WTC11 (cell line): ENCODE data around the gene GSDMA. TPM values are rescaled to one million over a fixed set of nuclear protein-coding genes. Genes with fewer than 3 reads are reported as not detected.

Experiments
- ATAC-seq: fragments of 200-7000 bp; cut with Tn5 transposase; 2 replicates; pipeline ENCODE4 v1.10.0; 2021; ENCODE audit warnings: mild to moderate bottlenecking, moderate library complexity
- CTCF ChIA-PET: fragments of 300-600 bp; sonication (Branson Sonifier 250); formaldehyde crosslinking; loops from one replicate; lab custom pipeline; 2021; ENCODE audit warnings: antibody characterized with exemption; lab: Charles Lee
- POLR2A ChIA-PET: fragments of 350-600 bp; sonication (Branson Sonifier 250); formaldehyde crosslinking; loops from one replicate; lab custom pipeline; 2021; ENCODE audit warnings: antibody characterized with exemption; lab: Charles Lee
- DNase-seq: peaks from one replicate; pipeline ENCODE4 v3.0.0; 2021; ENCODE audit warnings: low spot score
- H3K27ac Mint-ChIP-seq: 2 replicates; pipeline ENCODE4 v1.8.0; 2021; ENCODE audit warnings: mixed read lengths
- H3K27me3 Mint-ChIP-seq: 2 replicates; pipeline ENCODE4 v1.8.0; 2021; ENCODE audit warnings: low read depth, mild to moderate bottlenecking, moderate library complexity, mixed read lengths
- H3K36me3 Mint-ChIP-seq: 2 replicates; pipeline ENCODE4 v1.8.0; 2021; ENCODE audit warnings: mixed read lengths
- H3K4me1 Mint-ChIP-seq: 2 replicates; pipeline ENCODE4 v1.8.0; 2022; ENCODE audit warnings: mixed read lengths
- H3K4me3 Mint-ChIP-seq: 2 replicates; pipeline ENCODE4 v1.8.0; 2021; ENCODE audit warnings: mild to moderate bottlenecking, moderate library complexity, mixed read lengths
- H3K9me3 Mint-ChIP-seq: 2 replicates; pipeline ENCODE4 v1.8.0; 2021; ENCODE audit warnings: mixed read lengths
- CREM ChIP-seq: sonication (generic); formaldehyde crosslinking; IDR thresholded peaks from 2 replicates; pipeline ENCODE4 v1.8.1; 2022; ENCODE audit warnings: mild to moderate bottlenecking, missing genetic modification reagents, moderate library complexity
- CTCF ChIP-seq: fragments of 200-600 bp; IDR thresholded peaks from 2 replicates; pipeline ENCODE4 v1.8.0; 2022; ENCODE audit warnings: antibody characterized with exemption
- ELF4 ChIP-seq: sonication (generic); formaldehyde crosslinking; IDR thresholded peaks from 2 replicates; pipeline ENCODE4 v1.8.1; 2022; ENCODE audit warnings: low read depth, mild to moderate bottlenecking, moderate library complexity, missing genetic modification reagents
- EMX1 ChIP-seq: fragments of 250-450 bp; sonication (Bioruptor Pico); IDR thresholded peaks from 2 replicates; pipeline ENCODE4 v1.8.0; 2021; ENCODE audit warnings: mild to moderate bottlenecking
- ERG ChIP-seq: fragments of 250-450 bp; sonication (Bioruptor Pico); IDR thresholded peaks from 2 replicates; pipeline ENCODE4 v1.8.0; 2021; ENCODE audit warnings: mild to moderate bottlenecking
- ETV6 ChIP-seq: sonication (generic); formaldehyde crosslinking; IDR thresholded peaks from 2 replicates; pipeline ENCODE4 v1.8.1; 2022; ENCODE audit warnings: mild to moderate bottlenecking, missing genetic modification reagents
- GRHL2 ChIP-seq: fragments of 250-450 bp; sonication (Bioruptor Pico); IDR thresholded peaks from 2 replicates; pipeline ENCODE4 v1.8.0; 2022; ENCODE audit warnings: mild to moderate bottlenecking, moderate library complexity; ENCODE audit not compliant: insufficient replicate concordance, severe bottlenecking
- MYBL2 ChIP-seq: sonication (generic); formaldehyde crosslinking; IDR thresholded peaks from 2 replicates; pipeline ENCODE4 v1.8.1; 2023; ENCODE audit warnings: mild to moderate bottlenecking, moderate library complexity, missing genetic modification reagents
- NFE2L1 ChIP-seq: sonication (generic); formaldehyde crosslinking; IDR thresholded peaks from 2 replicates; pipeline ENCODE4 v1.8.1; 2023; ENCODE audit warnings: missing genetic modification reagents
- NFYB ChIP-seq: sonication (generic); formaldehyde crosslinking; conservative IDR thresholded peaks from 2 replicates; pipeline ENCODE4 v1.8.0; 2022; ENCODE audit warnings: low read depth, missing genetic modification reagents
- NR2C2 ChIP-seq: sonication (generic); formaldehyde crosslinking; IDR thresholded peaks from 2 replicates; pipeline ENCODE4 v1.8.0; 2022; ENCODE audit warnings: mild to moderate bottlenecking, missing genetic modification reagents
- PRRX2 ChIP-seq: fragments of 250-450 bp; sonication (Bioruptor Pico); IDR thresholded peaks from 2 replicates; pipeline ENCODE4 v1.8.0; 2021; ENCODE audit warnings: mild to moderate bottlenecking
- RORB ChIP-seq: fragments of 250-450 bp; sonication (Bioruptor Pico); IDR thresholded peaks from 2 replicates; pipeline ENCODE4 v1.9.0; 2021; ENCODE audit warnings: mild to moderate bottlenecking
- TCF7 ChIP-seq: sonication (generic); formaldehyde crosslinking; IDR thresholded peaks from 2 replicates; pipeline ENCODE4 v1.8.0; 2022; ENCODE audit warnings: mild to moderate bottlenecking, low read depth, missing genetic modification reagents, moderate library complexity
- TEAD4 ChIP-seq: sonication (generic); formaldehyde crosslinking; IDR thresholded peaks from 2 replicates; pipeline ENCODE4 v1.8.0; 2022; ENCODE audit warnings: mild to moderate bottlenecking, missing genetic modification reagents
- ZNF138 ChIP-seq: sonication (generic); formaldehyde crosslinking; conservative IDR thresholded peaks from 2 replicates; pipeline ENCODE4 v1.8.1; 2022; ENCODE audit warnings: mild to moderate bottlenecking, moderate library complexity, missing genetic modification reagents
- ZNF219 ChIP-seq: sonication (generic); formaldehyde crosslinking; IDR thresholded peaks from 2 replicates; pipeline ENCODE4 v1.8.0; 2023; ENCODE audit warnings: missing genetic modification reagents, mild to moderate bottlenecking, borderline replicate concordance
- ZNF425 ChIP-seq: fragments of 250-450 bp; sonication (Bioruptor Pico); conservative IDR thresholded peaks from 2 replicates; pipeline ENCODE4 v1.9.0; 2021; ENCODE audit warnings: mild to moderate bottlenecking
- total RNA-seq: library from RNA; stranded (reverse); gene quantifications from 3 replicates; pipeline ENCODE4 v1.2.3, GENCODE V29; 2021
- TF ChIP-seq, protein P1 (sequence below): sonication (generic); formaldehyde crosslinking; IDR thresholded peaks from 2 replicates; pipeline ENCODE4 v1.8.0; 2022; ENCODE audit warnings: mild to moderate bottlenecking, missing genetic modification reagents
- TF ChIP-seq, protein P2 (sequence below): sonication (generic); formaldehyde crosslinking; IDR thresholded peaks from 2 replicates; pipeline ENCODE4 v1.8.0; 2022; ENCODE audit warnings: mild to moderate bottlenecking, missing genetic modification reagents
- TF ChIP-seq, protein P3 (sequence below): sonication (generic); formaldehyde crosslinking; IDR thresholded peaks from 2 replicates; pipeline ENCODE4 v1.8.1; 2023; ENCODE audit warnings: mild to moderate bottlenecking, missing genetic modification reagents, moderate library complexity

Gene GSDMA
- total RNA-seq, 1 experiment from 2014 or later: not detected

DNA sequence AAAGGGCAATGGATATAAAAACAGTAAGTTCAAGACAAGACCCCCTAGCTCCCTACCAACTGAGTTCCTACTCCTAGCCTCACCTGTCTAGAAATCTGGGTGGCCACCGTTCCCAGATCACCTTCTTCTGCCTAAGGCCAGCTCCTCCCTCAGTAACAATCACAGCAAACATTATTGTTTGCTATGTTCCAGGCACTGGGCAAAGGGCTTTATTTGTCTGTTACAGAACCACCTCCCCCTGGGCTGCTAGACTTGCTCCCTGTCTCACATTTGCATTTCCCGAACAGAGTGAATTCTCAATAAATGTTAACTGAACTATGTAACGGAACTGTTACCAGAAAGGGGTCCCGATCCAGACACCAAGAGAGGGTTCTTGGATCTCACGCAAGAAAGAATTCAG, 28.5 kb upstream of the GSDMA start (continued):
- TF ChIP-seq NR2C2 (no peak), ETV6 (no peak), CTCF (no peak), CREM (CRISPR knock-in tag) (no peak), RORB (CRISPR knock-in tag) (no peak)
- TF ChIP-seq, protein P1, sequence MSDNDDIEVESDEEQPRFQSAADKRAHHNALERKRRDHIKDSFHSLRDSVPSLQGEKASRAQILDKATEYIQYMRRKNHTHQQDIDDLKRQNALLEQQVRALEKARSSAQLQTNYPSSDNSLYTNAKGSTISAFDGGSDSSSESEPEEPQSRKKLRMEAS (CRISPR knock-in tag): no peak

GRCh38 chr17:39935909-39936308, 26.9 kb upstream of the GSDMA start:
- DNase-seq (no peak), ATAC-seq (no peak)
- POLR2A ChIA-PET: no interaction called here
- H3K4me3 Mint-ChIP-seq: no peak overlapping the region
- H3K27ac Mint-ChIP-seq: no peak overlapping the region
- H3K36me3 Mint-ChIP-seq: no peaks in the 10 kb centered on the region
- TF ChIP-seq ELF4 (CRISPR knock-in tag): no peak
- TF ChIP-seq NFYB (CRISPR knock-in tag): no peak
- TF ChIP-seq, protein P2, sequence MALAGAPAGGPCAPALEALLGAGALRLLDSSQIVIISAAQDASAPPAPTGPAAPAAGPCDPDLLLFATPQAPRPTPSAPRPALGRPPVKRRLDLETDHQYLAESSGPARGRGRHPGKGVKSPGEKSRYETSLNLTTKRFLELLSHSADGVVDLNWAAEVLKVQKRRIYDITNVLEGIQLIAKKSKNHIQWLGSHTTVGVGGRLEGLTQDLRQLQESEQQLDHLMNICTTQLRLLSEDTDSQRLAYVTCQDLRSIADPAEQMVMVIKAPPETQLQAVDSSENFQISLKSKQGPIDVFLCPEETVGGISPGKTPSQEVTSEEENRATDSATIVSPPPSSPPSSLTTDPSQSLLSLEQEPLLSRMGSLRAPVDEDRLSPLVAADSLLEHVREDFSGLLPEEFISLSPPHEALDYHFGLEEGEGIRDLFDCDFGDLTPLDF: no peak
- TF ChIP-seq ZNF138 (CRISPR knock-in tag): no peak
- no peak for TF ChIP-seq PRRX2 (CRISPR knock-in tag)
- H3K27me3 Mint-ChIP-seq: no peaks in the 10 kb centered on the region
- H3K4me1 Mint-ChIP-seq: peaks cover 23% of the 10 kb centered on the region
- H3K9me3 Mint-ChIP-seq: no peaks in the 10 kb centered on the region
- CTCF ChIA-PET: interaction anchor here (0.8 kb wide), 1 partner anchor 18 kb away, joined by 4 read pairs; no protein-coding TSS in a partner anchor

- Mint-ChIP-seq H3K9me3 (no peaks in the 10 kb centered on the region), H3K4me1 (peaks cover 23% of the 10 kb centered on the region), H3K27me3 (no peaks in the 10 kb centered on the region)
- TF ChIP-seq MYBL2 (CRISPR knock-in tag): no peak
- no peak for TF ChIP-seq ZNF219 (CRISPR knock-in tag)
- TF ChIP-seq EMX1: no peak
- TF ChIP-seq ZNF425: no peak
- TF ChIP-seq GRHL2: no peak
- no peak for TF ChIP-seq NFE2L1
- TF ChIP-seq, protein P3, sequence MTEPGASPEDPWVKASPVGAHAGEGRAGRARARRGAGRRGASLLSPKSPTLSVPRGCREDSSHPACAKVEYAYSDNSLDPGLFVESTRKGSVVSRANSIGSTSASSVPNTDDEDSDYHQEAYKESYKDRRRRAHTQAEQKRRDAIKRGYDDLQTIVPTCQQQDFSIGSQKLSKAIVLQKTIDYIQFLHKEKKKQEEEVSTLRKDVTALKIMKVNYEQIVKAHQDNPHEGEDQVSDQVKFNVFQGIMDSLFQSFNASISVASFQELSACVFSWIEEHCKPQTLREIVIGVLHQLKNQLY (CRISPR knock-in tag): no peak
- no peak for TF ChIP-seq ERG (CRISPR knock-in tag)
- no peak for TF ChIP-seq TCF7 (CRISPR knock-in tag)
- TF ChIP-seq PRRX2 (CRISPR knock-in tag): no peak
- no peak for TF ChIP-seq TEAD4 (CRISPR knock-in tag)
- TF ChIP-seq, all 79 proteins: peak for 0
- no peak for DNase-seq
- ChIA-PET CTCF (interaction anchor here (0.6 to 1.8 kb wide), 3 partner anchors 20 to 91 kb away, joined by 3 to 5 read pairs (median 4); no protein-coding TSS in a partner anchor), POLR2A (no interaction called here)
- Mint-ChIP-seq H3K4me3 (no peak overlapping the region), H3K27ac (no peak overlapping the region), H3K36me3 (no peaks in the 10 kb centered on the region)
- no peak for ATAC-seq
These were observed 25.4 kb upstream of the GSDMA start for GRCh38 chr17:39937447-39937846.
